Measurements from ENCODE around the gene CERS5.
A peak's percentile ranks its signal among the peaks of the same experiment; 100 is the strongest.

The CERS5 gene

DNA sequence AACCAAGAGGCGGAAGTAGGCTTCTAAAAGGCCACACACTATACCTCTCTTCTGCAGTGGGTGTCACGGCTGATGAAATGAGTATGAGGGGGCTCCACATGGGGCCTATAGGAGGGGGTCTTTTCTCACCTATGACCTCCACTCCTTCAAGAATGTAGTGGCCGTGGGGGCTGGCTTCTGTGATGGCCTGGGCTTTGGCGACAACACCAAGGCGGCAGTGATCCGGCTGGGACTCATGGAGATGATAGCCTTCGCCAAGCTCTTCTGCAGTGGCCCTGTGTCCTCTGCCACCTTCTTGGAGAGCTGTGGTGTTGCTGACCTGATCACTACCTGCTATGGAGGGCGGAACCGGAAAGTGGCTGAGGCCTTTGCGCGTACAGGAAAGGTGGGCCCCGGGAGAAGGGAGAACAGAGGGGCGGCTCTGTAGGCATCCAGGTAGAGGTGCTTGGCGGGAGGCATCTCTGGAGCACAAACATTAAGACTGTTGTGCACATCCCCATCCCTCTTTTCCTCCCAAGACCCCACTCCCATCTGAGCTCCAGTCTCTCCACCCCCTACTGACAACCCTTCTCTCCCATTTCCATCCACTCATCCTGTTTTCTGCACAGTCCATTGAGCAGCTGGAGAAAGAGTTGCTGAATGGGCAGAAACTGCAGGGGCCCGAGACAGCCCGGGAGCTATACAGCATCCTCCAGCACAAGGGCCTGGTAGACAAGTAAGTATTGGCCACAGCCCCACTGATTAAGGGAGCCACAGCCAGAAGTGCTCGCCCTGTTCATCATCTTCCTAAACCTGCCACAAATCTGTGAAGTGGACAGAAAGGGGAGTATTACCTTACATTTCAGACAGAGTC is 59.5 kb downstream of the CERS5 start:
- no peaks in the 10 kb centered on the region for H3K27me3 Mint-ChIP-seq
- H3K4me3 Mint-ChIP-seq = no peak overlapping the region
- peaks cover 7% of the 10 kb centered on the region for H3K36me3 Mint-ChIP-seq (ENCODE audit: low read depth)
- H3K4me1 Mint-ChIP-seq (ENCODE audit: low read depth) = peaks cover 13% of the 10 kb centered on the region
- no peaks in the 10 kb centered on the region for H3K9me3 Mint-ChIP-seq
- DNase-seq = no peak
- no peak overlapping the region for H3K27ac Mint-ChIP-seq

DNA sequence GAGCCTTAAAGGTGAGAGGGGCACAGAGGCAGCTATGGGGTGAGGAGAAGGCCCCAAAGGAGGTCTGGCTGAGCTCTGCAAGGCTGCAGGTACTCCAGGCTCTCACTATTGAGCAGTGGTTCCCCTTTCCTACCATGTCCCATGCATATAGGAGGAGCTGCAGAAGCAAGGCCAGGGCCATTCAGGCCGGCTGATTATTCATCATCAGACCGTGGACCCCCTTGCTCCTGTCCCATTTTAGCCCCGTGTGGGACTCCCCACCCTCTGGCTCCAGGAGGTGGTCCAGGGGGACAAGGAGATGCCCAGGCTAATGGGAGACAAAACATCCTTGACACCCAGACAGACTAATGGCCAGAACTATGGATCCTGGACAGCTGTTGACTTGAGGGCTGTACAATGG is 60.3 kb downstream of the CERS5 start:
- no peak for DNase-seq
- Mint-ChIP-seq H3K36me3 (ENCODE audit: low read depth) (peaks cover 4% of the 10 kb centered on the region), H3K9me3 (no peaks in the 10 kb centered on the region), H3K4me3 (no peak overlapping the region), H3K4me1 (ENCODE audit: low read depth) (peaks cover 13% of the 10 kb centered on the region), H3K27ac (no peak overlapping the region), H3K27me3 (no peaks in the 10 kb centered on the region)

DNA sequence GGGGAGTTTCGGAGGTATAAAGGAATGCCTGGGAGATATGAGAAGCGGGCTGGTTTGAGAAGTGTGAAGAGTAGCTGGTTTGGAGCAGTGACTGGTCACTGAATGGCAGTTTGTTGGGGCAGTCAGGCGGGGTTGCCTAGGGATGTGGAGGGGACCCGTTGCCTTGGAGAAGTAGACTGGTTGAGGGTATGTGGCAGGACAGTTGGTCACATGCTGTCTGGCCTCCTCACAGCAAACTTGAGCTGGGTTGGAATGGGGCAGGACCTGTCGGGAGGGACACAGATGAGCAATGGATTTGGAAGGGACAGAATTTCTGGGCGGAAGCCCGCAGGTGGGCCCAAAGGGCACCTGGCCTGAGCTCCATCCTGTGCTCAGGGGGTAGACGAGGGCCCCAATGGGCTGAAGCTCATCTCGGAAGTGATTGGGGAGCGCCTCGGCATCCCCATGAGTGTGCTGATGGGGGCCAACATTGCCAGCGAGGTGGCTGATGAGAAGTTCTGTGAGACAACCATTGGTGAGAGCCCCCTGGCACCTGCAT is 61.2 kb downstream of the CERS5 start:
- no peak for DNase-seq
- peaks cover 12% of the 10 kb centered on the region for H3K36me3 Mint-ChIP-seq (ENCODE audit: low read depth)
- peaks cover 8% of the 10 kb centered on the region for H3K4me1 Mint-ChIP-seq (ENCODE audit: low read depth)
- no peaks in the 10 kb centered on the region for H3K9me3 Mint-ChIP-seq
- H3K27ac Mint-ChIP-seq = no peak overlapping the region
- H3K27me3 Mint-ChIP-seq = no peaks in the 10 kb centered on the region
- no peak overlapping the region for H3K4me3 Mint-ChIP-seq

DNA sequence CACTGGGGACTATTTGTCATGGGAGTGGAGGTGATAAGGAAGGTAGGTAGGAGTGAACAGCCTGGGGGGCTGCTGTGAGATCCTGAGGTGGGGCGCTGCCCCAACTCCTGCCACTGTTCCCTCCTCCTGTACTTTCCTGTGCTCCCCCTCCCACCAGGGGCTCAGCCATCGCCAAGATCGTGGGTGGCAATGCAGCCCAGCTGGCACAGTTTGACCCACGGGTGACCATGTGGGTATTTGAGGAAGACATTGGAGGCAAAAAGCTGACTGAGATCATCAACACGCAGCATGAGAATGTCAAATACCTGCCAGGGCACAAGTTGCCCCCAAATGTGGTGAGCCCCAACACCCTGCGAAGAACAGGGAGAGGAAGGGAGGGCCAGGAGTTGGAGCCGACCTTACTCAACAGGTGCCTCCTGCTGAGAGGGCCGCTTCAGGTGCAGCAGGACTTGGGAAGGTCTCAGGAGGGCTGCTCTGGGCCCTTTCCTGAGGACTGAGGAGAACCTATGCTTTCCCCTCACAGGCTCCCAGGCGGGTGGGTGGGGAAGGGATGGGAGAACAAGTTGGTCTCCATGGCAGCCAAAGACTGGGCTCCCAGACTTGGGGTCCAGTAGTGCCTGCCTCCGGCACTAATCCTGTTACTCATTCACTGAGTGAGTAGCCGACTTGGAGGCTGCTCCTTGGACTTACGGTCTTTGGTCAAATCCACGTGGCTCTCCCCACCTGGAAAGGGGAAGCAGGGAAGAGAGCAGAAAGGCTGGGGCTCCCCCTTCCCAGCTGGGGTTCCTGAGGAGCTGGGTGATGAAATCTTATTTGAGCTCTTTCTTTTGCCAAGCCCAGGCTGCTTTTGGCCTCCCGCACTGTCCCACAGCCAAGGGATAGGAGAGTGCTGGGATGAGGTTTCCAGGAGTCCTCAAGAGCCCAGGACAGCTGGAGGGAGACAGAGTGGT is 62.5 kb downstream of the CERS5 start:
- Mint-ChIP-seq H3K9me3 (no peaks in the 10 kb centered on the region), H3K36me3 (ENCODE audit: low read depth) (peaks cover 24% of the 10 kb centered on the region), H3K4me3 (no peak overlapping the region)

DNA sequence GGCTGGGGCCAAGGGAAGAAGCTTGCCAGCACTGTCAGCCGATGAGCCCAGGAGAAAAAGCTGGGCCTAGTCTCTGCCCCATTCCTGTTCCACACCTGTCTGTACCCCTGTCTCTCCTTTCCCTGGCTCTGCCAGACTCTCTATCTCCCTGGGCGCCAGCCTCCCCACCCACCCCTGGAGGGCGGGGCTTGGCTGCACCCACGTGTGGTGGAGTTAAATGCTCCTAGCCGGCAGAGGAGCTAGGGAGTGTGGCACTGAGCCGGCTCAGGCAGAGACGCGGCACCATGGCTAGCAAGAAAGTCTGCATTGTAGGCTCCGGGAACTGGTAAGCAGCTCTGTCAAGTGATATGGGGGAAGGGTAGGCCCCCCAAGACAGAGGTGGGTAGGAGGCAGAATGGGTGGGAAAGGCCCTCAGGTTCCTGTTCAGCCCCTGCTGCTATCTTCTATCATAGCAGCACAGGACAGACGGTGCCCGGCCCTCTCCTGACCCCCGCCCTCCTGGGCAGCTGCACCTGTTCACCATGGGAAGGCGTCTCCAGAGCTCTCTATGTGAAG is 63.3 kb downstream of the CERS5 start, which contains the start of gene GPD1:
GPD1 (plus strand) TSS at position 242 of the 555 bp plus-strand sequence; CDS start at position 285, 43 bp downstream.
- H3K4me3 Mint-ChIP-seq = no peak within 1 kb of the TSS
- no peak within 1 kb of the TSS for H3K27ac Mint-ChIP-seq
- peaks cover 32% of the 10 kb centered on the region for H3K36me3 Mint-ChIP-seq (ENCODE audit: low read depth)
- H3K27me3 Mint-ChIP-seq = no peaks in the 10 kb centered on the region
- no peak for DNase-seq
- H3K9me3 Mint-ChIP-seq = no peaks in the 10 kb centered on the region
- H3K4me1 Mint-ChIP-seq (ENCODE audit: low read depth) = no peaks in the 10 kb centered on the region

More for the DNA sequence above, 62.5 kb downstream of the CERS5 start:
- Mint-ChIP-seq H3K27me3 (no peaks in the 10 kb centered on the region), H3K27ac (no peak overlapping the region), H3K4me1 (ENCODE audit: low read depth) (no peaks in the 10 kb centered on the region)
- DNase-seq = no peak

DNA sequence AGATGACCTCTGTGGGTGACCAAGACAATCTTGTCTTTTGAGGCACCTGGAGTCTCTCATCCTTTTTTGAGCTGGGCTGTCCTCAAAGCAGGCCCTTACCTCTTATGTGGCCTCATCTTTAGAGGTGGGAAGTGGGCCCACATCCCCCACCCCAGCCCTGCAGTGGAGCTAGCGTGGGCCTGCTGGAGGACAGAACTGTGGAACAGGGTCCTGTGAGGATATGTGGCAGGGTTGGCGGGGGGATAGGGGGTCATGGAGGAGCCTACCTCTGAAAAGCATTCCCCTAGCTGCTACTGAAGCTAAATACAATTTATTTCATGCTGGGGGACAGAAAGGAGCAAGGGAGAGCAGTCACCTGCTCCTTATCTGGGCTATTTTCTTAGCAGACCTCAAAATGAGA is 63.8 kb downstream of the CERS5 start:
- Mint-ChIP-seq H3K9me3 (no peaks in the 10 kb centered on the region), H3K36me3 (ENCODE audit: low read depth) (peaks cover 37% of the 10 kb centered on the region), H3K4me1 (ENCODE audit: low read depth) (no peaks in the 10 kb centered on the region), H3K27me3 (no peaks in the 10 kb centered on the region), H3K27ac (no peak overlapping the region), H3K4me3 (no peak overlapping the region)
- no peak for DNase-seq

DNA sequence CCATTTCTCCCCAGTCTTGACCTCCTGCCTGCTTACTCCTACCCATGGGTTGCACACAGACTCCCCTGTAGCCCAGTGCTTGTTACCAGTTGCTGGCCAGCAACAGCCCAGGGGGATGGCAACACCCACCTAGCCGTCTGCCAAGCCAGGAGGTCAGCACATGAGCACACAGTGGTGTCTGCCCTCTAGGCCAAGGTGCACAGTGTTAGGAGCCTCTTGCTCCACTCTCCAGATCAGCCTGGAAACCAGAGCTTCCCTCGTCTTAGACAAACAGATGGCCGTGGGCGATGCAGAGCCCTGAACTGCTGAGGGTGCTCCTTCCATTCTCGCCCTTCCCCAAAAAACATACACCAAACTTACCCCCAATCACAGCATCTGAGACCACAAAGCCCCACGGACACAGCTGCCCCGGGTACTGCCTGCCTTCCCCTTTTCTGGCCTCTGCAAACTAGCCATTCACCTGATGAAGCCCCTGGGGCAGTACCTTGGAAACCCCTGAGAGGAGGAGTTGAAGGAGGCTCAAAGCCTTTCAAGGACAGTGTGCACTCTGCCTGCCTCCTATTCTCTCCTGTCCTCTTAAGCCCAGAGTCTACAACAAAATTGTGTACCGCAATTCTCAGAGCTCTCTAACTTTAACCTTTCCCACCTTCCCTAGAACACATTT is 64.4 kb downstream of the CERS5 start:
- H3K9me3 Mint-ChIP-seq = no peaks in the 10 kb centered on the region
- H3K27ac Mint-ChIP-seq = no peak overlapping the region
- H3K36me3 Mint-ChIP-seq (ENCODE audit: low read depth) = peaks cover 43% of the 10 kb centered on the region
- H3K27me3 Mint-ChIP-seq = no peaks in the 10 kb centered on the region
- H3K4me3 Mint-ChIP-seq = no peak overlapping the region
- H3K4me1 Mint-ChIP-seq (ENCODE audit: low read depth) = no peaks in the 10 kb centered on the region
- DNase-seq = no peak

DNA sequence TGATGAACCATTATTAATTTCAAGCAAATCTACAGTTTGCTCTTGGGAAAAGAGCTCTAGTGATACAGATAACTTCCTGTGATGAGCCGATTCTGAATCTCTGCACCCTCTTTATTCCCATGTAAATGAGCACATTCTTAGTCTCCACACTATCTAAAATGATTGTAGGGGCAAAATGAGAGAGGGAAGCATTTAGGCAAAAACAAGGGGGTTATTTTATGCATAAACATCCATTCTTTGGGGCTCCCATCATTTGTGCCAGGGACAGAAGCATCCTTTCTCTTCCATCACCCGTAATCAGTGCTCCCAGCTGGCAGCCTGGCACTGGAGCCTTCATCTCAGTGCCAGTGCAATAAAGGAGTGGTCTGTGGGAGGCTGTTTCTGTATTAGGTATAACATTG is 65.0 kb downstream of the CERS5 start:
- Mint-ChIP-seq H3K27me3 (no peaks in the 10 kb centered on the region), H3K9me3 (no peaks in the 10 kb centered on the region), H3K4me3 (no peak overlapping the region), H3K4me1 (ENCODE audit: low read depth) (no peaks in the 10 kb centered on the region), H3K36me3 (ENCODE audit: low read depth) (peaks cover 50% of the 10 kb centered on the region), H3K27ac (no peak overlapping the region)
- no peak for DNase-seq

DNA sequence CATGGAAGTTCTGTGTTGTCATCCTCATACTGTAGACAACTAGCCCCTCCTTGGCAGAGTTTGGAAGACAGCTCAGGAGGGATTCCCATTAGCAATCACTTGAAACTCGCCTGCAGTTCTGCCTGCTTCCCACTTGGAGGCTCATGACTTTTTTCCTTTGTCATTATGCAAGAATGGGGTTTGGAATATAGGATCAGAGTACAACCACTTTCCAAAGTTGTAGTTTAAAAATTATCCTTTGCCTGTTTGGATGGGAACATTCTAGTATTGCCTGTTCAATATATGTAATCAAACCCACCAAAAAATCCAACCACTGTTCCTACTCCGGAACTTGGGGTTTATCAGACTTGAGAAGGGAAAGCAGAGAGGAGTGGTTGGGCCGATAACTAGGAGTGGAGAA is 65.5 kb downstream of the CERS5 start:
- Mint-ChIP-seq H3K27me3 (no peaks in the 10 kb centered on the region), H3K4me1 (ENCODE audit: low read depth) (no peaks in the 10 kb centered on the region), H3K36me3 (ENCODE audit: low read depth) (peaks cover 54% of the 10 kb centered on the region), H3K9me3 (no peaks in the 10 kb centered on the region), H3K4me3 (no peak overlapping the region), H3K27ac (peak overlapping the region; percentile 35)
- no peak for DNase-seq

DNA sequence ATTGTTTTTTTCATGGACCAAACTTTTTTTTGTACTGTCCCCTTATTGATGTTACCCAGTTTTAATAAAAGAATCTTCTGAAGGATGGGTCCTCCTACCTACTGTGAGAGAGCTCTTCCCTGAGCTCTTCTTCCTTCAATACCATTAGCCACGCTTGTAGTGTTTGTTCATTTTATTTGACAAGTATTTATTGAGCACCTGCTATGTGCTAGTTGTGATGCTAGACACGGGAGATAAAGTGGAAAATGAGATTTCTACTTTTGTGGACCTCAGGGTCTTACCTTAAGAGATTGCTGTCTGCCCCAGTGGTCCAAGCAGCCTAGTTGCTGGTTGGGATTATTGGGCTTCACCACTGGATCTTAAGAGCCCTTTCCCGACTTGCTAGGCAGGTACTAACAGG is 66.6 kb downstream of the CERS5 start:
- Mint-ChIP-seq H3K27ac (no peak overlapping the region), H3K9me3 (no peaks in the 10 kb centered on the region), H3K27me3 (no peaks in the 10 kb centered on the region), H3K4me1 (ENCODE audit: low read depth) (no peaks in the 10 kb centered on the region), H3K4me3 (no peak overlapping the region), H3K36me3 (ENCODE audit: low read depth) (peaks cover 65% of the 10 kb centered on the region)
- DNase-seq = no peak

DNA sequence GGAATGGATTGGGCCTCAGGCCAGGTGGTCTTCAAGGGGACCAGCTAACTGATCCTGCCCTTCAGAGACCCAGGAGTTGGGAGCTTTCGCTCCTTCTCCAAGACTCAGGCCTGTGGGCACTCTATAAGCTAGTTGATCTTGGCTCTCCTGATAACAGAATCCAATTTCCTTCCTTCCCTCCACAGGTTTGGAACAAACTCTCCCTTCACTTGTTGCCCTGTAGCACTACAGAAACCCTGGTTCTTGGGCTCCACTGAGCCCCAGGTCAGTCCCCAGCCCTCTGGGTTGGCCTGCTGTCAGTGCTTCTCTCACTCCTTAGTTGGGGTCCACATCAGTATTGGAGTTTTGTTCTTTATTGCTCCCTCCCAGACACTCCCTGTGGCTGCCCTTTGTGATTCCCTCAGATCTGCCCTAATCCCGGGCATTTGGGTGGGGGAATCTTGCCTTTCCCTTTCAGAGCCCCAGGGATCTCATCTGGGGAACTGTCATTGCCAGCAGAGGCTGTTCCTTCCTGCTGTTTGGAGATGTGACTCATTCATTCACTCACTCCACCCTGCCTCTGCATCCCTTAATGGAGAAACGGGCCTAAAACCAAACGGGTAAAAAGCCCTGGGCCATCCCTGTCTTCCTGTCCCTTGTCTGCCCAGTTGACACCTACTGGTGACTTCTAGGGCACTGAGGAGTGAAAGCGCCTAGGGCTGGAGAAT is 67.7 kb downstream of the CERS5 start:
- DNase-seq = no peak
- Mint-ChIP-seq H3K4me3 (no peak overlapping the region), H3K9me3 (no peaks in the 10 kb centered on the region), H3K27ac (peak overlapping the region; percentile 69), H3K27me3 (no peaks in the 10 kb centered on the region), H3K36me3 (ENCODE audit: low read depth) (peaks cover 76% of the 10 kb centered on the region), H3K4me1 (ENCODE audit: low read depth) (no peaks in the 10 kb centered on the region)

DNA sequence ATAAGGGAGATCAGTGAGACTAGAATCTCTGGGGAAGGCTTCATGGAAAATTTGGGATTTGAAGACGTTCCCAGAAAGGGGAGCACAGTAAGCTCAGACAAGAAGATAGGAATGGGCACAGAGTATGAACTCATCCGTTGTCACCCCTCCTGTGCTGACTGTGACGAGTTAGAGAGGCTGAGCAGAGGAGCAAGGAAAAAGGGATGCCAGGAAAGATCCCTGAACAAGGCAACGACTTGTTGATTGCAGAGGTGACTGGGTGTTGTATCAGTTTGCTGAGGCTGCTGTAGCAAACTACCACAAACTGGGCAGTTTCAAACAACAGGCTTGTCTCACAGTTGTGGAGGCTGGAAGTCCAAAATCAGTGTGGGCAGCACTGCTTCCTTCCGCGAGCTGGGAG is 69.2 kb downstream of the CERS5 start:
- Mint-ChIP-seq H3K4me1 (ENCODE audit: low read depth) (no peaks in the 10 kb centered on the region), H3K27ac (no peak overlapping the region), H3K4me3 (no peak overlapping the region), H3K27me3 (no peaks in the 10 kb centered on the region), H3K36me3 (ENCODE audit: low read depth) (peaks cover 89% of the 10 kb centered on the region), H3K9me3 (no peaks in the 10 kb centered on the region)
- DNase-seq = no peak

DNA sequence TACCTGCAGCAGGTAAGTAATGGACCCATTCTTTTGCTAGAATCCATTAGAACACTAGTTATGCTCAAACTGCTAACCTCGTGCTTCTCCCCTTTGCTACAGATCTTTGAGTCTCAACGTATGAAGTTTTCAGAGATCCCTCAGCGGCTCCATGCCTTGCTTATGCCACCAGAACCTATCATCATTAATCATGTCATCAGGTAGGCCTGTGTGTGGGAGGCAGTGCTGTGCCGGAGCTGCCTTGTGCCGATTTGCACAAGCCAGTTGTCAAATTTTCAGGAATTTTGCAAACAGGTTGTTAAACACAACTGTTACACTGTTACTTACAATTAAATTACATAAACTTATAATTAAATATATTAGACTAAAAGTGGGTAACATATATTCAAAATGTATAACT is 76.8 kb downstream of the CERS5 start:
- no peak for DNase-seq
- Mint-ChIP-seq H3K27ac (no peak overlapping the region), H3K36me3 (ENCODE audit: low read depth) (peaks cover 91% of the 10 kb centered on the region), H3K4me3 (no peak overlapping the region), H3K9me3 (no peaks in the 10 kb centered on the region), H3K4me1 (ENCODE audit: low read depth) (peaks cover 32% of the 10 kb centered on the region), H3K27me3 (no peaks in the 10 kb centered on the region)
